ENCODE results near the gene AR. TPM values are rescaled to one million over a fixed set of nuclear protein-coding genes. Genes with fewer than 3 reads are reported as not detected.

Gene AR
- total and polyA plus RNA-seq, 7 donors = under 0.01 to 9.1 (median 5.4) TPM; not detected in 1

DNA sequence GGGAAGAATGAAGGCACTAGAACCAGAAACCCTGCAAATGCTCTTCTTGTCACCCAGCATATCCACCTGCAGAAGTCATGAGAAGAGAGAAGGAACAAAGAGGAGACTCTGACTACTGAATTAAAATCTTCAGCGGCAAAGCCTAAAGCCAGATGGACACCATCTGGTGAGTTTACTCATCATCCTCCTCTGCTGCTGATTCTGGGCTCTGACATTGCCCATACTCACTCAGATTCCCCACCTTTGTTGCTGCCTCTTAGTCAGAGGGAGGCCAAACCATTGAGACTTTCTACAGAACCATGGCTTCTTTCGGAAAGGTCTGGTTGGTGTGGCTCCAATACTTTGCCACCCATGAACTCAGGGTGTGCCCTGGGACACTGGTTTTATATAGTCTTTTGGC is 181.7 kb downstream of the AR start:
- intact Hi-C loops (cut with DNase I) = no loop called here
- Histone ChIP-seq H3K36me3 (no peaks in the 10 kb centered on the region), H3K4me3 (no peak overlapping the region), H3K27ac (no peak overlapping the region), H3K27me3 (no peaks in the 10 kb centered on the region), H3K4me1 (no peaks in the 10 kb centered on the region), H3K9me3 (no peaks in the 10 kb centered on the region)
- no peak for DNase-seq
- WGBS, 2 donors = 89 to 97% methylated on average over 2 of the region's 2 CpGs
- no peak for TF ChIP-seq POLR2A (IDR thresholded peaks at IDR 0.05)

- 48 to 77% methylated on average over 1 of the region's 1 CpG for WGBS, 2 donors
- H3K4me1 ChIP-seq = no peaks in the 10 kb centered on the region
- TF ChIP-seq, protein P1, sequence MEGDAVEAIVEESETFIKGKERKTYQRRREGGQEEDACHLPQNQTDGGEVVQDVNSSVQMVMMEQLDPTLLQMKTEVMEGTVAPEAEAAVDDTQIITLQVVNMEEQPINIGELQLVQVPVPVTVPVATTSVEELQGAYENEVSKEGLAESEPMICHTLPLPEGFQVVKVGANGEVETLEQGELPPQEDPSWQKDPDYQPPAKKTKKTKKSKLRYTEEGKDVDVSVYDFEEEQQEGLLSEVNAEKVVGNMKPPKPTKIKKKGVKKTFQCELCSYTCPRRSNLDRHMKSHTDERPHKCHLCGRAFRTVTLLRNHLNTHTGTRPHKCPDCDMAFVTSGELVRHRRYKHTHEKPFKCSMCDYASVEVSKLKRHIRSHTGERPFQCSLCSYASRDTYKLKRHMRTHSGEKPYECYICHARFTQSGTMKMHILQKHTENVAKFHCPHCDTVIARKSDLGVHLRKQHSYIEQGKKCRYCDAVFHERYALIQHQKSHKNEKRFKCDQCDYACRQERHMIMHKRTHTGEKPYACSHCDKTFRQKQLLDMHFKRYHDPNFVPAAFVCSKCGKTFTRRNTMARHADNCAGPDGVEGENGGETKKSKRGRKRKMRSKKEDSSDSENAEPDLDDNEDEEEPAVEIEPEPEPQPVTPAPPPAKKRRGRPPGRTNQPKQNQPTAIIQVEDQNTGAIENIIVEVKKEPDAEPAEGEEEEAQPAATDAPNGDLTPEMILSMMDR (IDR thresholded peaks at IDR 0.05) = no peak
- TF ChIP-seq EP300 (IDR thresholded peaks at IDR 0.05) (no peak), POLR2AphosphoS5 (IDR thresholded peaks at IDR 0.05) (no peak), POLR2A (IDR thresholded peaks at IDR 0.05) (no peak)
- no peak overlapping the region for H3K4me3 ChIP-seq
- no peaks in the 10 kb centered on the region for H3K27me3 ChIP-seq
- H3K27ac ChIP-seq = no peak overlapping the region
- H3K36me3 ChIP-seq = no peaks in the 10 kb centered on the region
- no peaks in the 10 kb centered on the region for H3K9me3 ChIP-seq
- no peak for DNase-seq
- intact Hi-C loops (cut with DNase I) = no loop called here
These were observed 182.2 kb downstream of the AR start for GRCh38 chrX:67726018-67726417.

GRCh38 chrX:67727576-67727975 is 183.8 kb downstream of the AR start:
- no peaks in the 10 kb centered on the region for H3K4me1 ChIP-seq
- DNase-seq = no peak
- H3K9me3 ChIP-seq = no peaks in the 10 kb centered on the region
- H3K36me3 ChIP-seq = no peaks in the 10 kb centered on the region
- TF ChIP-seq, protein P1 (IDR thresholded peaks at IDR 0.05) = no peak
- TF ChIP-seq POLR2A (IDR thresholded peaks at IDR 0.05) = no peak
- TF ChIP-seq EP300 (IDR thresholded peaks at IDR 0.05) = no peak
- TF ChIP-seq POLR2AphosphoS5 (IDR thresholded peaks at IDR 0.05) = no peak
- WGBS, 2 donors = 54 to 68% methylated on average over 2 of the region's 2 CpGs
- H3K27me3 ChIP-seq = no peaks in the 10 kb centered on the region
- H3K27ac ChIP-seq = no peak overlapping the region
- intact Hi-C loops (cut with DNase I) = no loop called here
- no peak overlapping the region for H3K4me3 ChIP-seq

DNA sequence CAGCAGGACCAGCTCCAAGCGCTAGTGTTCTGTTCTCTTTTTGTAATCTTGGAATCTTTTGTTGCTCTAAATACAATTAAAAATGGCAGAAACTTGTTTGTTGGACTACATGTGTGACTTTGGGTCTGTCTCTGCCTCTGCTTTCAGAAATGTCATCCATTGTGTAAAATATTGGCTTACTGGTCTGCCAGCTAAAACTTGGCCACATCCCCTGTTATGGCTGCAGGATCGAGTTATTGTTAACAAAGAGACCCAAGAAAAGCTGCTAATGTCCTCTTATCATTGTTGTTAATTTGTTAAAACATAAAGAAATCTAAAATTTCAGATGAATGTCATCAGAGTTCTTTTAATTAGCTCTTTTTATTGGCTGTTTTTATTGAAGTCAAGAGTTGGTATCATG is 186.5 kb downstream of the AR start:
- TF ChIP-seq EP300 (IDR thresholded peaks at IDR 0.05) = no peak
- TF ChIP-seq POLR2A (IDR thresholded peaks at IDR 0.05) = no peak
- TF ChIP-seq, protein P1 (IDR thresholded peaks at IDR 0.05) = no peak
- TF ChIP-seq POLR2AphosphoS5 (IDR thresholded peaks at IDR 0.05) = no peak
- H3K9me3 ChIP-seq = no peaks in the 10 kb centered on the region
- no peak overlapping the region for H3K4me3 ChIP-seq
- DNase-seq = no peak
- 57 to 69% methylated on average over 2 of the region's 2 CpGs for WGBS, 2 donors
- H3K27ac ChIP-seq = no peak overlapping the region
- no peaks in the 10 kb centered on the region for H3K4me1 ChIP-seq
- intact Hi-C loops (cut with DNase I) = no loop called here
- H3K27me3 ChIP-seq = no peaks in the 10 kb centered on the region
- no peaks in the 10 kb centered on the region for H3K36me3 ChIP-seq

GRCh38 chrX:67731061-67731460 is 187.2 kb downstream of the AR start:
- intact Hi-C loops (cut with DNase I) = no loop called here
- DNase-seq = no peak
- Histone ChIP-seq H3K4me1 (no peaks in the 10 kb centered on the region), H3K4me3 (no peak overlapping the region), H3K9me3 (no peaks in the 10 kb centered on the region), H3K36me3 (no peaks in the 10 kb centered on the region), H3K27me3 (no peaks in the 10 kb centered on the region), H3K27ac (no peak overlapping the region)
- TF ChIP-seq EP300 (IDR thresholded peaks at IDR 0.05) (no peak), POLR2A (IDR thresholded peaks at IDR 0.05) (no peak), POLR2AphosphoS5 (IDR thresholded peaks at IDR 0.05) (no peak)
- TF ChIP-seq, protein P1 (IDR thresholded peaks at IDR 0.05) = no peak

Measured in sigmoid colon (tissue), 7 donors.